Upper lobe of left lung (tissue), 4 donors: ENCODE data around the gene DAPK1.

Experiments
- EP300 ChIP-seq, 4 donors: sonication (generic); formaldehyde crosslinking; IDR thresholded peaks; one replicate each; pipeline ENCODE4 v1.5.1; 2017; ENCODE audit warnings: antibody characterized with exemption in 4 of 4, control low read depth in 2 of 4
- POLR2A ChIP-seq, 4 donors: fragments of 450-650 bp; IDR thresholded peaks; one replicate each; pipeline ENCODE4 v1.5.1; 2016 to 2017; ENCODE audit warnings: antibody characterized with exemption in 4 of 4, mild to moderate bottlenecking in 2 of 4
- POLR2AphosphoS5 ChIP-seq, 2 donors: sonication (generic); formaldehyde crosslinking; IDR thresholded peaks; one replicate each; pipeline ENCODE4 v1.5.1; 2017; ENCODE audit warnings: antibody characterized with exemption in 2 of 2
- TF ChIP-seq, protein P1 (sequence below), 6 experiments: fragments of 450-650 bp in 4 of 6; fragments of 200-600 bp in 2 of 6; sonication (generic) in 2 of 6; IDR thresholded peaks; one replicate each; pipeline ENCODE4 v1.5.1; 2016 to 2019; ENCODE audit warnings: antibody characterized with exemption in 6 of 6

DNA sequence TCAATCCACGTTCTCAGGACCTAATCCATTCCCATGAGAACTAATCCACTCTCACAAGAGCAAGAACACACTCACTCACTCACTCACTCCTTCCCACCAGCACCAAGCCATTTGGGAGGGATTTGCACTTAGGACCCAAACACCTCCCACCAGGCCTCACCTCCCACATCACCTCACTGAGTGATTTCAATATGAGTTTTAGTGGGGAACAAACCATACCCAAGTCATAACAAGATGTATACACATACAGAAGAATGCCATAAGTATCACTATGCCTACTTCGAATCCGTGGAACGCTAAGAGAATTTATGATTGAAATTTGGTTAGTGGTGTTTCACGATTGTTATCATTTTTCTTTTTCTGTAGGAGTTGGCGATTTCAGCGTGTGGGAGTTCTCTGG is 199.0 kb downstream of the DAPK1 start:
- TF ChIP-seq POLR2A (IDR thresholded peaks at IDR 0.05) (no peak), POLR2AphosphoS5 (IDR thresholded peaks at IDR 0.05) (no peak), EP300 (IDR thresholded peaks at IDR 0.05) (no peak)
- TF ChIP-seq, protein P1, sequence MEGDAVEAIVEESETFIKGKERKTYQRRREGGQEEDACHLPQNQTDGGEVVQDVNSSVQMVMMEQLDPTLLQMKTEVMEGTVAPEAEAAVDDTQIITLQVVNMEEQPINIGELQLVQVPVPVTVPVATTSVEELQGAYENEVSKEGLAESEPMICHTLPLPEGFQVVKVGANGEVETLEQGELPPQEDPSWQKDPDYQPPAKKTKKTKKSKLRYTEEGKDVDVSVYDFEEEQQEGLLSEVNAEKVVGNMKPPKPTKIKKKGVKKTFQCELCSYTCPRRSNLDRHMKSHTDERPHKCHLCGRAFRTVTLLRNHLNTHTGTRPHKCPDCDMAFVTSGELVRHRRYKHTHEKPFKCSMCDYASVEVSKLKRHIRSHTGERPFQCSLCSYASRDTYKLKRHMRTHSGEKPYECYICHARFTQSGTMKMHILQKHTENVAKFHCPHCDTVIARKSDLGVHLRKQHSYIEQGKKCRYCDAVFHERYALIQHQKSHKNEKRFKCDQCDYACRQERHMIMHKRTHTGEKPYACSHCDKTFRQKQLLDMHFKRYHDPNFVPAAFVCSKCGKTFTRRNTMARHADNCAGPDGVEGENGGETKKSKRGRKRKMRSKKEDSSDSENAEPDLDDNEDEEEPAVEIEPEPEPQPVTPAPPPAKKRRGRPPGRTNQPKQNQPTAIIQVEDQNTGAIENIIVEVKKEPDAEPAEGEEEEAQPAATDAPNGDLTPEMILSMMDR (IDR thresholded peaks at IDR 0.05) = no peak
